Measurements from ENCODE around the gene MREG.
A peak's percentile ranks its signal among the peaks of the same experiment; 100 is the strongest.

The MREG gene, protein sequence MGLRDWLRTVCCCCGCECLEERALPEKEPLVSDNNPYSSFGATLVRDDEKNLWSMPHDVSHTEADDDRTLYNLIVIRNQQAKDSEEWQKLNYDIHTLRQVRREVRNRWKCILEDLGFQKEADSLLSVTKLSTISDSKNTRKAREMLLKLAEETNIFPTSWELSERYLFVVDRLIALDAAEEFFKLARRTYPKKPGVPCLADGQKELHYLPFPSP

DNA sequence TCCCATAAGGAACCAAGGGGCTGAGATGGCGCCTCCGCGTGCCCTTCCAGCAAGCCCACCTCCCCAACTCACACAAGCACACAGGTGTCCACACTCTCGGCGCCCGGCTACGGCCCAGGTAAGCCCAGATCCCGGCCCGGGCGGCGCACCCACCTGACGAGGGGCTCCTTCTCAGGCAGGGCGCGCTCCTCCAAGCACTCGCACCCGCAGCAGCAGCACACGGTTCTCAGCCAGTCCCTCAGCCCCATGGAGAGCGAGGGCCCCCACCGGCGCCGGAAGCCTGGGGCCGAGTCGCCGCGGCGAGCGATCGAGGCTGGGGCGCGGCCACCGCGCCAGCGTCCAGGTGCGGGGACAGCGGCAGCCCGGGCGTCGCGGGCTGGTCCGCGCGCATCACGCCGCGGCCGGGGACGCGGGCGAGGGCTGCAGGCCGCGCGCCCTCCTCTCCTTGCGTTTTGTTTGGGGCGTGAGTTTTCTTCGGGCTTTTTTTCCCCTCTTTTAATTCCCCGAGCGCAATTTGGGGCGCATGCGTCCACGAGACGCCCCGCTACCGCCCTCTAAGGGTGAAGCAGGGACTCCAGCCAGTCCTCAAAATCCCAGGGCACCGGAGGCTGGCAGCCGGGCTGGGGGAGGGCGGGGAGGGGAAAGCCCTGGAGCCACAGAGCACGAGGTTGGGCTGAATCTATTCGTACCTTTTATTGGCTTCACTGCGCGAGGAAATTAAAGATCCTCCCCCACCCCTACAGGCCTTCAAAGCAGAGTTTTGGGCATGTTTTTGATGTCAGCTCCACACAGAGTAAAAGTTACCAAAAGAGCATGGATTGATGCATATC, at the start of gene MREG:
TSS of gene MREG (minus strand) at position 472 of the 830 bp plus-strand sequence. CDS start at position 248, 224 bp downstream.
- peak; percentile 75 for DNase-seq (ENCODE audit: low read depth)

DNA sequence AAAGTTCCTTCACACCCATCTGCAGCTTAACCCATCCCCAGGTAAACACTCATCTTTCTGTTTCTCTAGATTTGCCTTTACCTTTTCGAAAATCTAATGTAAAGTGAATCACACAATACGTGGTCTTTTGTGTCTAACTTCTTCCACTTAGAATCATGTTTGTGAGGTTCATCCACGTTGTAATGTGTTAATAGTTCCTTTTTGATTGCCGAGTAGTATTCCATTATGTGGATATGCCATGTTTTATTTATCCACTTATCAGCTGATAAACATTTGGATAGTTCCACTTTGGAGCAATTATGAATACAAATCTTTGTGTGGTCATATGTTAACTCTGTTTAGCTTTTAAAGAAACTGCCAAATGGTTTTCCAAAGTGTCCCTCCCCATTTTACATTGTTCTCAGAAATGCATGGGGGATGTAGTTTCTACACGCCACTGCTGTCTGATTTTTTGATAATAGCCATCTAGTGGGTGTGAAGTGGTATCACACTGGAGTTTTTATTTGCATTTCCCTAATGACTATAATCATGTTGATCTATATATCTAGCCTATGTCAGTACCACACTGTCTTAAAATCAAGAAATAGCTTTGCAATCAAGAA, 46.0 kb upstream of the MREG start:
- DNase-seq (ENCODE audit: low read depth) = no peak

DNA sequence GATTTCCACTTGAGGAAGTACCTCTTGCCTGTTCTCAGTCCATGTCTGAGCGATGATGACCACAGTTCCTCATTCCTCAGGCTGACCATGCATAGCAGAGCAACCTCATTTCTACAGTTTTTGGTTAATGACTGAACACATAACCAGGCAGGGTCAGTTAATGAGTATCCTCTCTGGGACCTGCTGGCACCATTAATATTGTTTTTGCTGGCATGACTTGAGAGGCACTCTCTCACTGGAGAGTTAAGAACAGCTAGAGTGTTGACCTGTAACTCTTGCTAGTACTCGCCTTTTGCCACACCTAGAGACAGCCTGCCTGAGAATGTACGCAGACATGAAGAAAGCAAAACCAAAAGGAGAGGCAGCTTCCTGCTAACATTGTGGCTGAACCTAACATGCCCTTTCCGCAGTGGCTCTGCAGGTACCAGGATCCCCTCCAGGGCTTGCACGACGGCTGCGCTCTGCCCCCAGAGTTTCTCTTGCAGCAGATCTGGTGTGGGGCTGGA, 44.4 kb upstream of the MREG start:
- DNase-seq (ENCODE audit: low read depth) = peak; percentile 19

DNA sequence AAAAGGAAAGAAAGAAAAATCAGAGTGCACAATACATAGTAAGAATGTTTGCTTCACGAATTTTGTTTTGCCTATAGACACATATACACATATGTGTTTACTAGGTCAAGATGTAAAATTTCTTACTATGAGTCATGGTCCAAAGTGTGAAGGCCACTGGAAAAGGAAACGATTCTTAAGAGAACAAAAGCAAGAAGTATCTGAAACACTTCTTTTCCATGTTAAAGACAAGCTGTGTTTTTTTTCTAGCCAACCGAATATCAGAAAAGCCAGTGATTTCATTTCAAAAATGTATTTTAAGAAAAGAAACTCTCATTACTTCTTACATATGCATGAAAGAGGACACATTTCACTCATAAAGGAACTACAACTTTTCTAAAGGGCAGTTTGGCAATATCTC, 43.4 kb upstream of the MREG start:
- no peak for DNase-seq (ENCODE audit: low read depth)

DNA sequence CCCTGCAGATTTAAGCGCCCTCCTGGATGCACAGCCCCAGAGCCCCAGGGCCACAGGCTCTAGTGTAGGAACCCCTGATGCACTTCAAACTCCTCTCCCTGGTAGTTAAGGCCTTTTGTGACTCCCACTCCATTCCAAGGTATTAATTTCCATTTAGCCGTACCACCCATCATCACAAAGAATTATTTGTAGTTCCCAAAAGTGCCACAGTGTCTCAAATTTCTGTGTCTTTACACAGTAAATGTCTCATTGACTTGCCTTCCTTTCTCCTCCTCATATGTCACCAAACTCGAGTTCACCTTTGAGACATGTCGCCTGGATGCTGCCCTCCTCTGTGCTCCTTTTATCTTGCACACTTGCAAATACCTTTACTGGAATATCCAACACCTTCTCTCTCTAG, 42.3 kb upstream of the MREG start:
- DNase-seq (ENCODE audit: low read depth) = no peak

DNA sequence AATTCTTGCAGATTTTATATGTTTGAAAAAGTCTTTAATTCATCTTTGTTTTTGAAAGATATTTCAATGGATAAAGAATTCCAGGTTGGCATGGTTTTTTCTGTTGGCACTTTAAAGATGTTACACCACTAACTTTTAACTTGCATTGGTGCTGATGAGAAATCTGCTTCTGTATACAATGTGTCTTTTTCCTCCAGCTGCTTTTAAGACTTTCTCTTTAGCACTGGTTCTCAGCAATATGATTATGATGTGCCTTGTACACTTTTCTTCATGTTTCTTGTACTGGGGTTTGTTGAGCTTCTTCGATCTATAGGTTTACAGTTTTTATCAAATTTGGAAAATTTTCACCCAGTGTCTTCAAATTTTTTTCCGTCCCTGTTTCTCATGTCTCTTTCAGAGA, 39.1 kb upstream of the MREG start:
- DNase-seq (ENCODE audit: low read depth) = no peak

DNA sequence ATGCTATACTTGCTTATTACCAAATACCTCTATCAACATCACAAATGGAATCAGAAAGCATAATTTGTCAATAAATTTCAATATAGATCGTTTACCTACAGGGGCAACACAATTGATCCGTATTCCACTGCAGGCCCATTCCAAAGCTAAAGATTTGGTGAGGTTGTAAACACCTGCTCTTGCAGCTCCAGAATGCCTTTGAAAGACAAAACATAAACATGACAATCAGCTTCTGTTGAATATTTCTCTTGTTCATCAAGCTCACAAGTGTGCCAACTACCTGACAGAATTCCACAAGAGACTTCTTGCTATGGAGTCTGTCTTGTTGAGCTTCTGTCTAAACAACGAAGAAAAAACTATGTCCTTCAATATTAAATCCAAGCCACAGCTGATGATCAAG, 38.0 kb upstream of the MREG start:
- DNase-seq (ENCODE audit: low read depth) = no peak

DNA sequence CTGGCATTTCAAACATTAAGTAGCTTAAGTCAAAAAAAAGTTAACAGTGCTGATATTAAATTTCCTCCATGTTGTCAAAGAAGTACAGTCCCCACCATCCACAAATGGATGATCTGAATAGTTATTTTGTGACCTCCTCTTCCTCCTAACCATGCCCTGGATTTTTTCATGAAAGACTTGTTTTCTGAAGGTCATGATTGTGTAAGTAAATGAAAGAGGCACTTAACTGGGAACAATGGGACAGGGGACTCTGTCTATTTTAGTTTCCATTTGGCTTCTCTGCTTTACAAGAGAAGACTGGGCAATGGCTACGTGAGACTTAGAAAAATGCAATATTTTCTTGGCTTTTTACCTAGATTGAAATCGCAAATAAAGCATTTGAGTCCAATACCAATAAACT, 36.1 kb upstream of the MREG start:
- no peak for DNase-seq (ENCODE audit: low read depth)

DNA sequence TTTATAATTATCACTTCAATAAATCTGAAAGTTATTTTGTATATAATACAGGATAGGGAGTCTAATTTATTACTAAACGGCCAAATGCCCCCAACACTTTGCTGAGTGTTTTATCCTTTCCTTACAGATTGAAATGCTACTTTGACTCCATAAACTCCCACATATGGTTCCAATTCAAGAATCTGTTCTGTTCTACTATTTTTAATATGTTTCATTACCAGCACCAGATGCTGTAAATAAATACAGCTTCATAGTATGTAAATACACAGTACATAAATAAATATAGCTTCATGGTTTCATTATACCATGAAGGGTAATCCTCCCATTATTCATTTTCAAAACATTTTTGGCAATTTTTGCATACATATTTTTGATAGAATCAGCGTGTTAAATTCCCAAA, 34.0 kb upstream of the MREG start:
- DNase-seq (ENCODE audit: low read depth) = no peak

DNA sequence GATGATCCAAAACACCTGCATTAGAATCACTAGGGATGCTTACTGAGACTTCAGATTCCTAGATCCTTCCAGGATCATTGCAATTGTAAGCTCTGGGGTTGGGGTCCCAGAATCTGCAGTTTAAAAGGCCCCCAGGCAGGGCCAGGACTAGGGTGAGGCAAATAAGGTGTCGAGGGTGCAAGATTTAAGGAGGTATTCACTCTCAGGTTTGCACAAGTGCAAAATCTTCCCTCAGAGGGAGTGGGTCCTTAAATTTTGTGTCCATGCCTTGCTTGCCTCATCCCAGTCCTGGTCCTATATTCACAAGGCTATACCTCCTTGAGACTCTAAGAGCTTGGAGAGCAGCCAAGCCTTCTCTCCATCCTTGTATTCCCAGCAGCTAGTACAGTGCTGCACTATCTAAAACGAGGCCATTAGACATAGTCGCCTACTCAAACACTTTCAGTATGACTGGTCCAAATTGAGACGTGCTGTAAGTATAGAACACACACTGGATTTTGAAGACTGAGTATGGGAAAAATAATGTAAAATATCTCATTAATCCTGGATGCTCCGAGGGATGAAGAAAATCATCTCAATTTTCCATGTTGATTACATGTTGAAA, 31.6 kb upstream of the MREG start:
- no peak for DNase-seq (ENCODE audit: low read depth)

DNA sequence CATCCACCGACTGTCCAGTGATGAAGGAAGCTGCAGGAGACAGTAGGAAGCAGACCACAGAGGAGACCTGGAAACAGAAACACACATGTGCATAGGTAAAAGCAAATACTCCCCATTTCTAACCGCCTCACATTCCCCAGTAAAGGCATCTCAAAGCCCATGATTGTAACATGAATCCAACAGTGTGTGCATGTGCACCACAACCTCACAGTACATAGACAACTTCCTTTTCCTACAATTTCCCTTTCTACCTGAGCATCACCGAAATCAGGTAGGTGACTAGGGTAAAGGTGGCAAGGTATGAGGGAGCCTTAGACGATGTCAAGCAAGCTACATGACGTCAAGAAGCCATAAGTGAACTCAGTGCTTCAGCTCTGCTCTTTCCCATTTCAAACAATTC, 30.6 kb upstream of the MREG start:
- DNase-seq (ENCODE audit: low read depth) = no peak

DNA sequence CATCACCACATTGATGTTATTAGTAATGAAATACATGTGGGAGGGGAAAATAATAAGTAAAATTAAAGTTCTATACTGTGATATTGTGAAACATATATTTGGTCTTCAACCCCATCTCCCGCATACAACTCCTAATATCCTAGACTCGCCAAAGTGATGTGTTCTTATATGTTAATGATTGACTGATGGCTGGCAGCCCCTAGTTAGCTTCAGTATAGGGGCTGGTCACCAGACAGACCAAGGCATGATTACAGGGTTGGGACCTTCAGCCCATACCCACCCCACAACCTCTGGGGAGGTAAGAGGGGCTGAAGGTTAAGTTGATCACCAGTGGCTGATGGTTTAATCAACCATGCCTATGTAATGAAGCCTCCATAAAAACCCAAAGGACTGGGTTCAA, 28.1 kb upstream of the MREG start:
- no peak for DNase-seq (ENCODE audit: low read depth)

DNA sequence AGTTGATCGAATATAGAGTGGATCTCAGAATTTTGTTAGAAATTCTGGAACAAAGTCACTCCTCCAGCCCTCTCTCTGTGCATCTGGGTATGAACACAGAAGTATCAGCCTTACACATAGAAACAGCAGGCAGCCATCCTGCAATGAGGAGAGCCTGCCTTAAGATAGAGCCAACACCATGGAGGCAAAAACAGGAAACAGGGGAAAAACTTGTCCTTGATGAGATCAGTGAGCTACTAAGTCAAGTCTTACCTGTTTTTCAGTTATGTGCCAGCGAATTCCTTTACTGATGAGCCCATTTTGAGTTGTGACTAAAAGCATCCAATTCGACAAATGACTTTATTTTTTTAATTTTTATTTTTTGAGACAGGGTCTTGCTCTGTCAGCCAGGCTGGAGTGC, 26.6 kb upstream of the MREG start:
- no peak for DNase-seq (ENCODE audit: low read depth)

DNA sequence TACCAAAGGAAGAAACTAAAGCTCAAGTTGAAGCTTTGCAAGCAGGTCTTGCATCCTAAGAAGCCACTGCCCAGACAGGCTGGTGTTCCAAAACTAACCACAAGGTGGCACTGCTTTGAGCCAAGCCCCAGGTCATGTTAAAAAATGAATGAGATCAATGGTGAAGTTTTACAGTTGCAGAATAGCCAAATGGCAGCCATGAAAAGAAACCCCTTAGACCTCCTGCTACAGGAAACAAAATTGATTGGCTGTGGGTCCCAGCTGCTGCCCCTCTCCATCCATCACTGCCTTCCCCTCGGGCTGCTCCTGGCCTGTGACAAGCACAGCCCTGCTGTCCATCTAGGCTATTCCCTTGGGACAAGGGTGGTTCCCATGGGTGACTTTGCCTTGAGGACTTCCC, 20.7 kb upstream of the MREG start:
- DNase-seq (ENCODE audit: low read depth) = peak; percentile 62

DNA sequence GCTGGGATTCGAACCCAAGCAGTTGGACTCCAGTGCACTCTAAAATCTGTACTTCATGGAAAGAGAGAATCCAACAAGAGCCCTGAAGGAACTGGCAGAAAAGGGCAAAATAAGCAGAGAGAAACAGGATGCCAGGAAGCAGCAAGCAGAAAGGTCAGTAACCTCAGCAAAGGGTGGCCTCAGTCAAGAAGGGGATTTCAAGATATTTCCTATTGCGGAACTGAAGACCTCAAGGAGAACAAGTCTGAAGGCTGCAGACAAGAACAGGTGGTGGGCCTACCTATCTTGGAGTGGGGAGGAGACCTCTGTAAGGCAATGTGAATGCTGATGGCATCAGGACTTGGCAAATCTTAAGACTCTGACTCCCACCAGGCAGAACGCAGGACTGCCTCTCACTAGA, 20.1 kb upstream of the MREG start:
- DNase-seq (ENCODE audit: low read depth) = no peak

DNA sequence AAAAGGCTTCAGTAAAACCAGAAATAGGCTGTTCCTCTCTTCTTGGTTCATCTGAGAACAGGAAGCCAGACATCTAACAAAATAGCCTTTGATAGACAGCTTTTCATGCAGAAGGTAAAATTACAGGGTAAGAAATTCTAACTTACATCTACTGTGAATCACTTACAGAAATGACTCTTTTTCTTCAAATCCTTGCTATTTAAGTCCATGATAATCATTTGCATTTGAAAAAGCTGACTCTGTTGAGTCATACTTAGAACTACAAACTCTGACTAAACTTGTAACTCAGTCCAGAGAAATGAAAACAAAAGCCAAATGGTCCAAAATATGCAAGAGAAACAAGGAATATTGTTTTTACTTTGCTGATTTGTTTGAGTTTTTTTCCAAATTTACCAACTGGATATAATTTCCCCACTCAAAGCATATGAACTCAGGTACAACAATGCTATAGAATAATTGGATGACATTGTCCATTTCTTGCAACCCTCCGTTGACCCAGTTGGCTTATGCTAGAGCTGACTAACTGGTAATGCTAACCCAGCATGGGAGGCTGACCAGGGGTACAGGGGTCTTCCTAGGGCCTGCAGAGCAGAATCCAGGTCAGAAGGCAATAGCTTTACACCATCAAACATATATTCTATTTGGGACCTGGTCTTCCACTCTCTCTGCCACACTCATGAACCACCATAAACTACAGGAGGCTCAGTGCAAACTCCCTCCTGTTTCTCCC, 18.8 kb upstream of the MREG start:
- no peak for DNase-seq (ENCODE audit: low read depth)

DNA sequence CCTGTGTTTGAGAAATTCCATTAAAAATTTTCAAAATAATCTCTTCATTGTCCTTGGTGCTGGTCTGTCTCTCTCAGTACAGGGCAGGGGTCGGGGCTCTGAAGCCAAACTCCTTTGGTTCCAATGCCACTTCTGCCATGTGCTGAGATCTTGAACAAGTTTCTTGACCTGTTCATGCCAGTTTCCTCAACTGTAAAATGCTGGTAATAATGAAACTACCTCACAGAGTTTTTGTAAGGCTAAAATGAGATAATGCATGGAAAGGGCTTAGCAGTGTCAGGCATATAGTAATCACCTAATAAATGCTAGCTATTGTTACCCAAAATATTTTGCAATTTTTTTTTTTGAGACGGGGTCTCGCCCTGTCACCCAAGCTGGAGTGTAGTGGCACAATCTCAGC, 16.9 kb upstream of the MREG start:
- DNase-seq (ENCODE audit: low read depth) = no peak

DNA sequence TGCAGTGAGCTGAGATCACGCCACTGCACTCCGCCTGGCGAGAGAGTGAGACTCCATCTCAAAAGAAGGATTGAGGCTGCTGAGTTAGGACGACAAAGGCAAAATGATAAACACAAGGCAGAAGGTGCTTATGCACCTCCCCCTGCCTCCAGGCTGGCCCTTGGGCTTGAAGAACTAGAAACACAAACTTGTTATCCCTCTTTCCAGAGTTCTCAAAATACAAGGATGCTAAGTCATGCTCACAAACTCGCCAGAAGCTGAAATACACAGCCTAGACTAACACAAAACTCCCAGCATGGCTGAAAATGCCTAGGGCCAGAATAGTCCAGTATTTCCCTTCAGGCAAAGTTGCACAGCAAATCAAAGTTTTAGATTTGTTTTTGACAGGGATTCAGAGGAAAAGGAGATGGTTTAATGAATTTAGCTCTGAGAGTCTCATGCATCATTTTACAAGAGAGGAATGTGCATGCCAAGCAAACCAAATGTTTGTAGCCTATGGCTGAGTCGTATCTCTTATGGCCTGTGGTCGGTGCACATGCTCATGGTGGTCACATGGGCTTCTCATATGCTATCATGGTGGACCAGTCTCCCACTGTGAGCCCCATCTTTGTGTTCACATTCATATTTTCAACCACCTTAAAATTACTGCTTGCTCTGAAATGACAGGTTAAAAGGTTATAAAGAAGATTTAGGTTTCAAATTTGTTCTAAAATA, 16.2 kb upstream of the MREG start:
- no peak for DNase-seq (ENCODE audit: low read depth)

DNA sequence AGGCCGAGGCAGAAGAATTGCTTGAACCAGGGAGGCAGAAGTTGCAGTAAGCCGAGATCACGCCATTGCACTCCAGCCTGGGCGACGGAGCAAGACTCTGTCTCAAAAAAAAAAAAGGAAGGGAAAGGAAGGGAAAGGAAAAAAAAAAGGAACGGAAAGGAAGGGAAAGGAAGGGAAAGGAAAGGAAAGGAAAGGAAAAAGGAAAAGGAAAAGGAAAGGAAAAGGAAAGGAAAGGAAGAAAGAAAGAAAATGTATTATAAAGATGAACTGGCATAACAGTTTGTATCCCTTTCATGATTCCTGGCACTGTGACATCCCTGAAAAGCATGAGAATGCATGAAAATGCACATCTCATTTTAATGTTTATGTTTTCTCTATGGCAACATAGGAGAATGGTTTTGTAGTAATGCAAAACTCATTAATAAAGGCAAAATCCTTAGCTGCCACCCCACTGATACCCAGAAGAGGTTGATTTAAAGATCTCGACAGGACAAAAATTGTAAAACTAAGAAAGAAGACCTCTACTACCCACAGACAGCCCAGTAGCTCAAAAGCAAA, 11.5 kb upstream of the MREG start:
- no peak for DNase-seq (ENCODE audit: low read depth)

DNA sequence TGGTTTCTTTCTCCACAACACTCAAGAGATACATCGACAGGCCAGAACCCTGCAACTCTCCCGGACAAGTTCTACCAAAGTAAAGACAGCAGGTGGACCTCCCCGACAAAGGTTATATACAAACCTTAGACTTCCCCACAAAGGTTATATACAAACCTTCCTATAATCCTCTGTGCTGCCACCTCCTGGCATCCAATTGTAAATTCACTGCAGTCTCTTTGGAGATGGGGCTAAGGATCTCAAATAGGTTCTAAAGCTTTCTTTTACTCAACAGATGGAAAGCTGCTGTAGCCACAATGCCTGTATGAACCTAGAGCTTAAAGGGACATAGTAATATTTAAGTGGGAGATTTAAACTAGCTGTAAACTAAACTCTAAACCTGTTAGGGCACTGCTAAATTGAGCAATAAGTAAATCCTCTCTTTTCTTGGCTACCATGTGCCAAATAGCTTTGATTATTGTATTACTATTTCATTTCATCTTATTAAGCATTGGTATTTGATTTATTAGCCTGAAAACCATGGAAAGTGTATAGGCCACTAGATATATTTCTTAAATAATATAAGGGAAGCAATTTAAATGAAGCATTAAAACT, 9.8 kb upstream of the MREG start:
- DNase-seq (ENCODE audit: low read depth) = peak; percentile 6
